ENCODE data around the gene CMSS1.

CMSS1 gene

DNA sequence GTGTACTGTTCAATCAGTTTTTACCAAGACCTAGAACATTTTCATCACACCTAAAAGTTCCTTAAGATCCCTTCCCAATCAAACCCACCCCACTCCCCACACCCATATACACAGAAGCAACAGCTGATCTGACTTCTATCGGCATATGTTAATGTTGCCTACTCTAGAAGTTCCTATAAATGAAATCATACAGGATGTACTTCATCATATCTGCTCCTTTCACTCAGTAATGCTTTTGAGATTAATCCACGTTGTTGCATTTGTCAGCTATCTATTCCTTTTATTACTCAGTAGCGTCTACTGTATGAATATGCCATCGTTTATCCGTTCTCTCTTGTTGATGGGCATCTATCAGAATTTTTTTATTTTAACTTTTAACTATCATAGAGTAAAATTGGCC is 310.9 kb downstream of the CMSS1 start:
- no peak for ATAC-seq
- no peak for TF ChIP-seq ZC3H10 (CRISPR knock-in tag; IDR thresholded peaks at IDR 0.05)
- TF ChIP-seq ZFP30 (CRISPR knock-in tag; IDR thresholded peaks at IDR 0.05) = no peak
- TF ChIP-seq, protein P1, sequence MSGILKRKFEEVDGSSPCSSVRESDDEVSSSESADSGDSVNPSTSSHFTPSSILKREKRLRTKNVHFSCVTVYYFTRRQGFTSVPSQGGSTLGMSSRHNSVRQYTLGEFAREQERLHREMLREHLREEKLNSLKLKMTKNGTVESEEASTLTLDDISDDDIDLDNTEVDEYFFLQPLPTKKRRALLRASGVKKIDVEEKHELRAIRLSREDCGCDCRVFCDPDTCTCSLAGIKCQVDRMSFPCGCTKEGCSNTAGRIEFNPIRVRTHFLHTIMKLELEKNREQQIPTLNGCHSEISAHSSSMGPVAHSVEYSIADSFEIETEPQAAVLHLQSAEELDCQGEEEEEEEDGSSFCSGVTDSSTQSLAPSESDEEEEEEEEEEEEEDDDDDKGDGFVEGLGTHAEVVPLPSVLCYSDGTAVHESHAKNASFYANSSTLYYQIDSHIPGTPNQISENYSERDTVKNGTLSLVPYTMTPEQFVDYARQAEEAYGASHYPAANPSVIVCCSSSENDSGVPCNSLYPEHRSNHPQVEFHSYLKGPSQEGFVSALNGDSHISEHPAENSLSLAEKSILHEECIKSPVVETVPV (CRISPR knock-in tag; IDR thresholded peaks at IDR 0.05) = no peak
- TF ChIP-seq, protein P2, sequence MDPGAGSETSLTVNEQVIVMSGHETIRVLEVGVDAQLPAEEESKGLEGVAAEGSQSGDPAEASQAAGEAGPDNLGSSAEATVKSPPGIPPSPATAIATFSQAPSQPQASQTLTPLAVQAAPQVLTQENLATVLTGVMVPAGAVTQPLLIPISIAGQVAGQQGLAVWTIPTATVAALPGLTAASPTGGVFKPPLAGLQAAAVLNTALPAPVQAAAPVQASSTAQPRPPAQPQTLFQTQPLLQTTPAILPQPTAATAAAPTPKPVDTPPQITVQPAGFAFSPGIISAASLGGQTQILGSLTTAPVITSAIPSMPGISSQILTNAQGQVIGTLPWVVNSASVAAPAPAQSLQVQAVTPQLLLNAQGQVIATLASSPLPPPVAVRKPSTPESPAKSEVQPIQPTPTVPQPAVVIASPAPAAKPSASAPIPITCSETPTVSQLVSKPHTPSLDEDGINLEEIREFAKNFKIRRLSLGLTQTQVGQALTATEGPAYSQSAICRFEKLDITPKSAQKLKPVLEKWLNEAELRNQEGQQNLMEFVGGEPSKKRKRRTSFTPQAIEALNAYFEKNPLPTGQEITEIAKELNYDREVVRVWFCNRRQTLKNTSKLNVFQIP (CRISPR knock-in tag; IDR thresholded peaks at IDR 0.05; ENCODE audit: borderline replicate concordance, low read depth) = no peak
- no peak for TF ChIP-seq CREB5 (CRISPR knock-in tag; IDR thresholded peaks at IDR 0.05; ENCODE audit: low read depth)
- no peak for TF ChIP-seq BACH2 (CRISPR knock-in tag; IDR thresholded peaks at IDR 0.05; ENCODE audit: borderline replicate concordance)
- TF ChIP-seq ZNF8 (CRISPR knock-in tag; IDR thresholded peaks at IDR 0.05) = no peak
- no peak for TF ChIP-seq TCF4 (CRISPR knock-in tag; IDR thresholded peaks at IDR 0.05; ENCODE audit: borderline replicate concordance)
- TF ChIP-seq ZFP3 (CRISPR knock-in tag; IDR thresholded peaks at IDR 0.05) = no peak
- no peak for TF ChIP-seq TOX (CRISPR knock-in tag; IDR thresholded peaks at IDR 0.05; ENCODE audit: borderline replicate concordance)
- TF ChIP-seq ESRRG (CRISPR knock-in tag; IDR thresholded peaks at IDR 0.05) = no peak
- no peak for TF ChIP-seq OSR1 (CRISPR knock-in tag; IDR thresholded peaks at IDR 0.05)

GRCh38 chr3:100129941-100130340 is 312.3 kb downstream of the CMSS1 start:
- no peak for ATAC-seq
- no peak for TF ChIP-seq ZNF565 (CRISPR knock-in tag; conservative IDR thresholded peaks at IDR 0.05; ENCODE audit: low read depth)
- TF ChIP-seq, protein P1 (CRISPR knock-in tag; IDR thresholded peaks at IDR 0.05) = no peak
- TF ChIP-seq OSR1 (CRISPR knock-in tag; IDR thresholded peaks at IDR 0.05) = no peak
- TF ChIP-seq BACH2 (CRISPR knock-in tag; IDR thresholded peaks at IDR 0.05; ENCODE audit: borderline replicate concordance) = no peak
- no peak for TF ChIP-seq ZNF70 (CRISPR knock-in tag; IDR thresholded peaks at IDR 0.05)
- TF ChIP-seq CSDC2 (CRISPR knock-in tag; IDR thresholded peaks at IDR 0.05) = no peak
- no peak for TF ChIP-seq ARNTL (CRISPR knock-in tag; IDR thresholded peaks at IDR 0.05; ENCODE audit: borderline replicate concordance, low read depth)
- no peak for TF ChIP-seq ZNF8 (CRISPR knock-in tag; IDR thresholded peaks at IDR 0.05)
- TF ChIP-seq, protein P2 (CRISPR knock-in tag; IDR thresholded peaks at IDR 0.05; ENCODE audit: borderline replicate concordance, low read depth) = no peak
- TF ChIP-seq, protein P3, sequence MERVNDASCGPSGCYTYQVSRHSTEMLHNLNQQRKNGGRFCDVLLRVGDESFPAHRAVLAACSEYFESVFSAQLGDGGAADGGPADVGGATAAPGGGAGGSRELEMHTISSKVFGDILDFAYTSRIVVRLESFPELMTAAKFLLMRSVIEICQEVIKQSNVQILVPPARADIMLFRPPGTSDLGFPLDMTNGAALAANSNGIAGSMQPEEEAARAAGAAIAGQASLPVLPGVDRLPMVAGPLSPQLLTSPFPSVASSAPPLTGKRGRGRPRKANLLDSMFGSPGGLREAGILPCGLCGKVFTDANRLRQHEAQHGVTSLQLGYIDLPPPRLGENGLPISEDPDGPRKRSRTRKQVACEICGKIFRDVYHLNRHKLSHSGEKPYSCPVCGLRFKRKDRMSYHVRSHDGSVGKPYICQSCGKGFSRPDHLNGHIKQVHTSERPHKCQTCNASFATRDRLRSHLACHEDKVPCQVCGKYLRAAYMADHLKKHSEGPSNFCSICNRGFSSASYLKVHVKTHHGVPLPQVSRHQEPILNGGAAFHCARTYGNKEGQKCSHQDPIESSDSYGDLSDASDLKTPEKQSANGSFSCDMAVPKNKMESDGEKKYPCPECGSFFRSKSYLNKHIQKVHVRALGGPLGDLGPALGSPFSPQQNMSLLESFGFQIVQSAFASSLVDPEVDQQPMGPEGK (CRISPR knock-in tag; IDR thresholded peaks at IDR 0.05; ENCODE audit: borderline replicate concordance) = no peak
- TF ChIP-seq TSHZ2 (CRISPR knock-in tag; IDR thresholded peaks at IDR 0.05) = no peak
- no peak for TF ChIP-seq ISL1 (CRISPR knock-in tag; IDR thresholded peaks at IDR 0.05)
- TF ChIP-seq ZFP3 (CRISPR knock-in tag; IDR thresholded peaks at IDR 0.05) = no peak
- TF ChIP-seq RARB (CRISPR knock-in tag; IDR thresholded peaks at IDR 0.05) = no peak
- no peak for TF ChIP-seq GLIS3 (CRISPR knock-in tag; IDR thresholded peaks at IDR 0.05)
- TF ChIP-seq PPARA (CRISPR knock-in tag; IDR thresholded peaks at IDR 0.05; ENCODE audit: borderline replicate concordance) = no peak
- no peak for TF ChIP-seq CREB5 (CRISPR knock-in tag; IDR thresholded peaks at IDR 0.05; ENCODE audit: low read depth)

Data from SK-N-SH treated with all-trans-retinoic acid at 6 μM for 48 hours (cell line).